Sigmoid colon (tissue), 4 donors: ENCODE results near the gene PPL.

Source experiments
- CTCF ChIP-seq, 4 experiments: fragments of 450-650 bp in 3 of 4; fragments of 200-600 bp in 1 of 4; IDR thresholded peaks; one replicate each; pipeline ENCODE4 v1.5.1; 2016 to 2019; ENCODE audit warnings: antibody characterized with exemption in 4 of 4, mild to moderate bottlenecking in 3 of 4, moderate library complexity in 2 of 4
- EP300 ChIP-seq, 4 donors: sonication (generic); formaldehyde crosslinking; IDR thresholded peaks; one replicate each; pipeline ENCODE4 v1.6.1; 2017; ENCODE audit warnings: antibody characterized with exemption in 4 of 4
- POLR2A ChIP-seq, 2 donors: fragments of 450-650 bp; IDR thresholded peaks; one replicate each; pipeline ENCODE4 v1.6.1; 2016; ENCODE audit warnings: antibody characterized with exemption in 2 of 2, mild to moderate bottlenecking in 2 of 2, moderate library complexity in 2 of 2
- POLR2AphosphoS5 ChIP-seq, 4 donors: sonication (generic); formaldehyde crosslinking; IDR thresholded peaks; one replicate each; pipeline ENCODE4 v1.6.1; 2017; ENCODE audit warnings: antibody characterized with exemption in 4 of 4

DNA sequence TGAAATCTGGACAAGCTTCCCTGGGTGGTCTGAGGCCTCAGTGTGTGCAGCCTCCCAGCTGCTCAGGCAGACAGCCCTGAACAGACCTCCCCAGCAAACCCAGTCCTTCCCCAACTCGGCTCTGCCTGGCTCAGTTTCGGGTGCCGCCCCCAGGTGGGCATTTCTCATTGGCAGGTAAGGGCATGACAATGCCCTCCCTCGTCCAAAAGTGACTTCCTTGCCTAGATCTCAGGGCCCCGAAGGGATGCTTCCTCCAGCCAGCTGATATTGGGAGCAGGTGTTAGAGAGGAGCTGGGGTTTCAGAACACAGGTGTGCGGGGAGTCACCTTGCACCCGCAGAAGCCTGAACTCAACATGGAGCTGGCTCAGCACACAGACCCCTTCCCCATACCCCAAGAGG is 3.8 kb upstream of the PPL start:
- no peak for TF ChIP-seq EP300 (IDR thresholded peaks at IDR 0.05)
- TF ChIP-seq CTCF (IDR thresholded peaks at IDR 0.05): no peak
- no peak for TF ChIP-seq POLR2AphosphoS5 (IDR thresholded peaks at IDR 0.05)
- TF ChIP-seq POLR2A (IDR thresholded peaks at IDR 0.05): no peak
